Activated CD8-positive, alpha-beta memory T cell treated with anti-CD3 and anti-CD28 coated beads for 1 hour (primary cell): ENCODE measurements around the gene MARK4.

Experiments
- DNase-seq, 2 donors: peaks; one replicate each; pipeline ENCODE4 v3.0.0-alpha.2; 2020; ENCODE audit warnings: low read depth in 1 of 2; ENCODE audit errors: extremely low read depth in 1 of 2

MARK4 gene

GRCh38 chr19:45271098-45271734 lies 20.1 kb downstream of the MARK4 start:
- DNase-seq: no peak

GRCh38 chr19:45271735-45272108 lies 20.7 kb downstream of the MARK4 start:
- no peak for DNase-seq

- no peak for DNase-seq
These were observed 22.4 kb downstream of the MARK4 start for GRCh38 chr19:45273521-45273855.

- DNase-seq: no peak
These were observed 24.4 kb downstream of the MARK4 start for GRCh38 chr19:45275370-45275971.

GRCh38 chr19:45276284-45276687 lies 25.2 kb downstream of the MARK4 start:
- no peak for DNase-seq

GRCh38 chr19:45278087-45278486 lies 27.0 kb downstream of the MARK4 start:
- no peak for DNase-seq

GRCh38 chr19:45279587-45280192 lies 28.6 kb downstream of the MARK4 start:
- DNase-seq: no peak

- DNase-seq: no peak
These were observed 29.4 kb downstream of the MARK4 start for GRCh38 chr19:45280471-45280961.

- DNase-seq: no peak
These were observed 32.5 kb downstream of the MARK4 start for GRCh38 chr19:45283443-45284033.

GRCh38 chr19:45290381-45290931 lies 39.4 kb downstream of the MARK4 start:
- no peak for DNase-seq

- DNase-seq: no peak
These were observed 40.8 kb downstream of the MARK4 start for GRCh38 chr19:45291834-45292233.

GRCh38 chr19:45293682-45294081 lies 42.6 kb downstream of the MARK4 start:
- no peak for DNase-seq

GRCh38 chr19:45294291-45295029 lies 43.4 kb downstream of the MARK4 start:
- no peak for DNase-seq

- no peak for DNase-seq
These were observed 44.8 kb downstream of the MARK4 start for GRCh38 chr19:45295873-45296272.

GRCh38 chr19:45296355-45296754 lies 45.3 kb downstream of the MARK4 start:
- no peak for DNase-seq

- DNase-seq: no peak
These were observed 46.6 kb downstream of the MARK4 start for GRCh38 chr19:45297674-45298073.

GRCh38 chr19:45298264-45298663 lies 47.2 kb downstream of the MARK4 start:
- DNase-seq: no peak

- no peak for DNase-seq
These were observed 48.6 kb downstream of the MARK4 start for GRCh38 chr19:45299719-45300118.

- DNase-seq: no peak
These were observed 51.3 kb downstream of the MARK4 start for GRCh38 chr19:45302416-45302815.

GRCh38 chr19:45303269-45304060 lies 52.4 kb downstream of the MARK4 start:
- DNase-seq: no peak
